CD14-positive monocyte (primary cell): Measurements from ENCODE around the gene AMBRA1. TPM values are rescaled to one million over a fixed set of nuclear protein-coding genes. Genes with fewer than 3 reads are reported as not detected.

Experiments used
- DNase-seq, 3 donors: peaks; one replicate each; pipeline ENCODE4 v3.0.0-alpha.2; 2011 to 2022
- H2AFZ ChIP-seq: 2 replicates; pipeline ENCODE4 v1.6.0; 2012; ENCODE audit warnings: mild to moderate bottlenecking, low read depth, low read length, inconsistent platforms; ENCODE audit not compliant: insufficient read depth, poor library complexity, severe bottlenecking
- H3K27ac ChIP-seq, 2 donors: 1 replicate in 1 of 2; 2 replicates in 1 of 2; pipeline ENCODE4 v1.5.1; 2012 to 2013; ENCODE audit warnings: low read length in 2 of 2, control low read depth in 1 of 2, inconsistent platforms in 1 of 2, low read depth in 1 of 2, mild to moderate bottlenecking in 1 of 2
- H3K27me3 ChIP-seq, 2 donors: one replicate each; pipeline versions ENCODE4 v1.6.0 to v1.6.1; 2011 to 2013; ENCODE audit warnings: low read length in 2 of 2; ENCODE audit not compliant: control insufficient read depth in 2 of 2, insufficient read depth in 2 of 2
- H3K36me3 ChIP-seq, 2 donors: replicated peaks in 1 of 2; 1 replicate in 1 of 2; 2 replicates in 1 of 2; pipeline versions ENCODE4 v1.5.1 to v1.6.1; 2012 to 2013; ENCODE audit warnings: low read length in 2 of 2, control low read depth in 1 of 2, inconsistent platforms in 1 of 2, mild to moderate bottlenecking in 1 of 2; ENCODE audit not compliant: insufficient read depth in 2 of 2, control insufficient read depth in 1 of 2
- H3K4me1 ChIP-seq, 2 donors: 1 replicate in 1 of 2; 2 replicates in 1 of 2; pipeline versions ENCODE4 v1.5.1 to v1.6.1; 2012 to 2013; ENCODE audit warnings: low read length in 2 of 2, control low read depth in 1 of 2, inconsistent platforms in 1 of 2, mild to moderate bottlenecking in 1 of 2, moderate library complexity in 1 of 2; ENCODE audit not compliant: insufficient read depth in 2 of 2, control insufficient read depth in 1 of 2
- H3K4me2 ChIP-seq: replicated peaks from 2 replicates; pipeline ENCODE3; 2012; ENCODE audit warnings: low read length, moderate library complexity, mild to moderate bottlenecking; ENCODE audit not compliant: poor library complexity, severe bottlenecking; ENCODE audit errors: extremely low read depth
- H3K4me3 ChIP-seq, 3 experiments: fragments of 200-600 bp in 1 of 3; sonication (generic) in 1 of 3; replicated peaks in 1 of 3; 1 replicate in 2 of 3; 2 replicates in 1 of 3; pipeline ENCODE4 v1.5.1; 2011 to 2013; ENCODE audit warnings: low read length in 3 of 3, mild to moderate bottlenecking in 3 of 3, control low read depth in 2 of 3, low read depth in 2 of 3, inconsistent platforms in 1 of 3, moderate library complexity in 1 of 3
- H3K79me2 ChIP-seq: 2 replicates; pipeline ENCODE4 v1.6.0; 2012; ENCODE audit warnings: mild to moderate bottlenecking, control low read depth, inconsistent platforms, low read length, moderate library complexity; ENCODE audit not compliant: insufficient read depth
- H3K9ac ChIP-seq: 2 replicates; pipeline ENCODE4 v1.6.0; 2017; ENCODE audit warnings: low read length, mild to moderate bottlenecking; ENCODE audit not compliant: insufficient read depth, poor library complexity, severe bottlenecking
- H3K9me3 ChIP-seq, 2 donors: replicated peaks in 1 of 2; 1 replicate in 1 of 2; 2 replicates in 1 of 2; pipeline versions ENCODE4 v1.5.1 to v1.6.1; 2012 to 2013; ENCODE audit warnings: low read length in 2 of 2, control low read depth in 1 of 2; ENCODE audit not compliant: control insufficient read depth in 1 of 2, insufficient read depth in 1 of 2
- H4K20me1 ChIP-seq: 2 replicates; pipeline ENCODE4 v1.6.0; 2012; ENCODE audit warnings: mild to moderate bottlenecking, low read length, control low read depth, moderate library complexity; ENCODE audit not compliant: insufficient read depth
- H3K27ac Mint-ChIP-seq, 7 donors: one replicate each; pipeline ENCODE4 v1.8.0; 2020; ENCODE audit warnings: mild to moderate bottlenecking in 7 of 7, mixed read lengths in 7 of 7, moderate library complexity in 6 of 7, inconsistent platforms in 2 of 7
- H3K27me3 Mint-ChIP-seq, 3 donors: one replicate each; pipeline ENCODE4 v1.8.0; 2021 to 2022; ENCODE audit warnings: low read depth in 3 of 3, mild to moderate bottlenecking in 3 of 3, mixed read lengths in 3 of 3, moderate library complexity in 3 of 3, inconsistent platforms in 1 of 3
- H3K36me3 Mint-ChIP-seq, 2 donors: one replicate each; pipeline ENCODE4 v1.8.0; 2020; ENCODE audit warnings: mixed read lengths in 2 of 2, inconsistent platforms in 1 of 2, mild to moderate bottlenecking in 1 of 2
- H3K4me1 Mint-ChIP-seq: one replicate; pipeline ENCODE4 v1.8.0; 2020; ENCODE audit warnings: mild to moderate bottlenecking, mixed read lengths
- H3K4me3 Mint-ChIP-seq, 2 donors: one replicate each; pipeline ENCODE4 v1.8.0; 2020; ENCODE audit warnings: mild to moderate bottlenecking in 2 of 2, mixed read lengths in 2 of 2, moderate library complexity in 1 of 2
- H3K9me3 Mint-ChIP-seq, 7 donors: one replicate each; pipeline ENCODE4 v1.8.0; 2020 to 2022; ENCODE audit warnings: mixed read lengths in 7 of 7, mild to moderate bottlenecking in 6 of 7, moderate library complexity in 6 of 7, inconsistent platforms in 2 of 7
- WGBS: methylation state at CpG from one replicate; pipeline ENCODE4 v1.1.5; 2013; ENCODE audit warnings: missing lambda C conversion rate; ENCODE audit not compliant: insufficient coverage; 5-methylcytosine and 5-hydroxymethylcytosine counted together
- intact Hi-C, 2 donors: fragments of 100-400 bp; cut with micrococcal nuclease; formaldehyde crosslinking; loops; one replicate each; pipeline versions ENCODE4 v1.15.0 to v1.15.1; 2023
- polyA plus RNA-seq, 3 donors: library from polyadenylated mRNA; depleted of rRNA in 1 of 3; unstranded in 2 of 3; stranded (reverse) in 1 of 3; fragments of 300-500 nt in 2 of 3; fragments of >200 nt in 1 of 3; fragmentation: Illumina TruSeq in 2 of 3; gene quantifications; 1 replicate in 2 of 3; 2 replicates in 1 of 3; pipeline ENCODE4 v1.2.3, GENCODE V29; 2012 to 2021
- TF ChIP-seq, protein P1 (sequence below): fragments of 200-600 bp; IDR thresholded peaks from one replicate; pipeline ENCODE4 v1.8.0; 2022; ENCODE audit warnings: antibody characterized with exemption, mild to moderate bottlenecking

AMBRA1 gene
- polyA plus RNA-seq, 3 donors = 2.1 to 6.1 (median 3.8) TPM

DNA sequence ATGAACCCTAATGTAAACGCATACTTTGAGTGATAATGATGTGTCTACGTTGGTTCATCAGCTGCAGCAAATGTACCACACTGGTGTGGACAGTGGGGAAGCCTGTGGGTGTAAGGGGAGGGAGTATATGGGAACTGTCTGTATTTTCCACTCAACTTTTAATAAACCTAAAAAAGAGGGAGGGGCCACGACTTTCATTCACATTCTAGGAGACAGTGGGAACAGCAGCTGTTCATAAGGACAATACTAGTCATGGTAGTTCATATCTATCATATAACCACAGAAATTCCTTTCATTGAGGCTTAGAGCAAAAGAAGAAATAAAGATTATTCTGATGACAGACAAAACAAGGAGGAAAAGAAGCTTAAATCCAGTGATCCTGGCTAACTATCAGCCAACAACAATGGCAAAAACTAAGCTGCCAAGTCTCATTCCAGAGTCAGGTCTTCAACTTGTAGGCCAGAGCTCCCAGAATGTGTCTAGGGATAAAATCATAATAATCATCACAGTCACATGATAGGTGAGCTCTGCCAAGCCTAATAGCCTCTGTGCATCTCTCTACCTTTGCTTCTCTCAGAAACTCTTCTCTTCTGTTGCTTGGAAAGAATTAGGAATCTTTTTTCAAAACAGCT is 142.9 kb downstream of the AMBRA1 start:
- Histone ChIP-seq H3K36me3 (no peaks in the 10 kb centered on the region), H3K4me3 (no peak overlapping the region), H3K27me3 (no peaks in the 10 kb centered on the region), H4K20me1 (peaks cover 45% of the 10 kb centered on the region), H3K4me2 (no peak overlapping the region), H2AFZ (no peak overlapping the region), H3K9me3 (no peaks in the 10 kb centered on the region), H3K9ac (no peak overlapping the region), H3K27ac (no peak overlapping the region), H3K4me1 (no peaks in the 10 kb centered on the region), H3K79me2 (no peaks in the 10 kb centered on the region)
- H3K4me3 Mint-ChIP-seq = no peak overlapping the region
- H3K27me3 Mint-ChIP-seq = no peaks in the 10 kb centered on the region
- intact Hi-C loops = no loop called here
- no CpG with 5 or more reads among the region's 3 CpGs for WGBS
- H3K36me3 Mint-ChIP-seq = peaks cover 9 to 12% of the 10 kb centered on the region in 2 donors
- peaks cover 3% of the 10 kb centered on the region for H3K4me1 Mint-ChIP-seq
- no peak overlapping the region for H3K27ac Mint-ChIP-seq
- H3K9me3 Mint-ChIP-seq = no peaks in the 10 kb centered on the region
- no peak for DNase-seq
- TF ChIP-seq, protein P1, sequence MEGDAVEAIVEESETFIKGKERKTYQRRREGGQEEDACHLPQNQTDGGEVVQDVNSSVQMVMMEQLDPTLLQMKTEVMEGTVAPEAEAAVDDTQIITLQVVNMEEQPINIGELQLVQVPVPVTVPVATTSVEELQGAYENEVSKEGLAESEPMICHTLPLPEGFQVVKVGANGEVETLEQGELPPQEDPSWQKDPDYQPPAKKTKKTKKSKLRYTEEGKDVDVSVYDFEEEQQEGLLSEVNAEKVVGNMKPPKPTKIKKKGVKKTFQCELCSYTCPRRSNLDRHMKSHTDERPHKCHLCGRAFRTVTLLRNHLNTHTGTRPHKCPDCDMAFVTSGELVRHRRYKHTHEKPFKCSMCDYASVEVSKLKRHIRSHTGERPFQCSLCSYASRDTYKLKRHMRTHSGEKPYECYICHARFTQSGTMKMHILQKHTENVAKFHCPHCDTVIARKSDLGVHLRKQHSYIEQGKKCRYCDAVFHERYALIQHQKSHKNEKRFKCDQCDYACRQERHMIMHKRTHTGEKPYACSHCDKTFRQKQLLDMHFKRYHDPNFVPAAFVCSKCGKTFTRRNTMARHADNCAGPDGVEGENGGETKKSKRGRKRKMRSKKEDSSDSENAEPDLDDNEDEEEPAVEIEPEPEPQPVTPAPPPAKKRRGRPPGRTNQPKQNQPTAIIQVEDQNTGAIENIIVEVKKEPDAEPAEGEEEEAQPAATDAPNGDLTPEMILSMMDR = no peak

GRCh38 chr11:46447544-46447943 is 146.3 kb downstream of the AMBRA1 start:
- H3K27me3 ChIP-seq = no peaks in the 10 kb centered on the region
- no peak overlapping the region for H2AFZ ChIP-seq
- DNase-seq = no peak
- no peak overlapping the region for H3K4me2 ChIP-seq
- H3K9ac ChIP-seq = no peak overlapping the region
- H3K4me1 Mint-ChIP-seq = peaks cover 2% of the 10 kb centered on the region
- H3K27me3 Mint-ChIP-seq = no peaks in the 10 kb centered on the region
- H3K79me2 ChIP-seq = no peaks in the 10 kb centered on the region
- H3K4me1 ChIP-seq = no peaks in the 10 kb centered on the region
- H3K9me3 ChIP-seq = no peaks in the 10 kb centered on the region
- TF ChIP-seq, protein P1 = no peak
- H3K36me3 ChIP-seq = peaks cover 8 to 15% of the 10 kb centered on the region in 2 donors
- intact Hi-C loops = no loop called here
- H3K4me3 ChIP-seq = no peak overlapping the region
- H3K27ac ChIP-seq = no peak overlapping the region
- no peaks in the 10 kb centered on the region for H3K9me3 Mint-ChIP-seq
- peaks cover 20 to 23% of the 10 kb centered on the region in 2 donors for H3K36me3 Mint-ChIP-seq
- no peak overlapping the region for H3K27ac Mint-ChIP-seq
- H4K20me1 ChIP-seq = peaks cover 36% of the 10 kb centered on the region
- H3K4me3 Mint-ChIP-seq = no peak overlapping the region
- 100% methylated on average over 1 of the region's 2 CpGs for WGBS
